Type B pancreatic cell (in vitro differentiated cells): Measurements from ENCODE around the gene ERVFRD-1. TPM values are rescaled to one million over a fixed set of nuclear protein-coding genes. Genes with fewer than 3 reads are reported as not detected.

Source experiments
- DNase-seq: peaks from one replicate; pipeline ENCODE4 v3.0.0; 2021; ENCODE audit warnings: mixed read lengths; ENCODE audit not compliant: unreplicated experiment; ENCODE audit errors: extremely low spot score
- H3K27ac Mint-ChIP-seq: 2 replicates; pipeline ENCODE4 v1.8.0; 2021; ENCODE audit warnings: mild to moderate bottlenecking, mixed read lengths
- H3K27me3 Mint-ChIP-seq: 2 replicates; pipeline ENCODE4 v1.8.0; 2021; ENCODE audit warnings: mixed read lengths
- H3K36me3 Mint-ChIP-seq: 2 replicates; pipeline ENCODE4 v1.8.0; 2021; ENCODE audit warnings: mixed read lengths
- H3K4me1 Mint-ChIP-seq: one replicate; pipeline ENCODE4 v1.8.0; 2021; ENCODE audit warnings: mixed read lengths; ENCODE audit not compliant: unreplicated experiment
- H3K4me3 Mint-ChIP-seq: 2 replicates; pipeline ENCODE4 v1.8.0; 2021; ENCODE audit warnings: mild to moderate bottlenecking, mixed read lengths
- H3K9me3 Mint-ChIP-seq: 2 replicates; pipeline ENCODE4 v1.8.0; 2021; ENCODE audit warnings: mixed read lengths
- total RNA-seq: library from RNA; stranded (reverse); gene quantifications from 2 replicates; pipeline ENCODE4 v1.2.1, GENCODE V29; 2021; ENCODE audit warnings: low replicate concordance
- TF ChIP-seq, protein P1 (sequence below): fragments of 200-600 bp; sonication (generic); conservative IDR thresholded peaks from 2 replicates; pipeline ENCODE4 v1.5.0; 2021; ENCODE audit warnings: antibody characterized with exemption, mild to moderate bottlenecking

Gene ERVFRD-1
- total RNA-seq, 1 donor from 2014 or later: not detected

DNA sequence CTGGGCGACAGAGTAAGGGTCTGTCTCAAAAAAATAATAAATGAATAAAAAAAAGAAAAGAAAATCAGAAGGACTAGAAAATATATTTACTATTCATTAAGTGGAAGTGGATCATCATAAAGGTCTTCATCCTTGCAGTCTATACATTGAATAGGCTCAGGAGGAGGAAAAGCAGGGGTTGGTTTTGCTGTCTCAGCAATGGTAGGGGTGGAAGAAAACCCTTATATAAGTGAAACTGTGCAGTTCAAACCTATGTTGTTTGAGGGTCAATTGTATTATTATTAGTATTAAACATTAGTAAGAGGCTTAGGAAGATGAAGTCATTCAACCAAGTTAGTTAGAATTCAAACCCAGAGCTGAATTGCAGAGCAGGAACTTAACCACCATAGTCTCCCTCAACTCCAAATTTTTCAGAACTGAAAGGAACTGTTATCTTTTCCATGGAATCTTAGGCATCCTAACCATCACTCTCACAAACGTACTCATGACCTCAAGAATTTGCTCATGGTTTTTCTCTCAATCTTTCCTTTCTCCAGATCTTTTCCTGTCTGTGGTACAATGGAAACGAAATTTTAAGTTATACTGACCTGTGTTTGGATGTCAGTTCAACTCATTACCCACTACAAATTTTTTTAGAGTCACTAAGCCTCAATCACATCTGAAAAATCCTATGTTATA is 25.6 kb downstream of the ERVFRD-1 start:
- Mint-ChIP-seq H3K36me3 (no peaks in the 10 kb centered on the region), H3K4me1 (no peaks in the 10 kb centered on the region), H3K9me3 (no peaks in the 10 kb centered on the region), H3K27ac (no peak overlapping the region), H3K27me3 (no peaks in the 10 kb centered on the region), H3K4me3 (no peak overlapping the region)
- TF ChIP-seq, protein P1, sequence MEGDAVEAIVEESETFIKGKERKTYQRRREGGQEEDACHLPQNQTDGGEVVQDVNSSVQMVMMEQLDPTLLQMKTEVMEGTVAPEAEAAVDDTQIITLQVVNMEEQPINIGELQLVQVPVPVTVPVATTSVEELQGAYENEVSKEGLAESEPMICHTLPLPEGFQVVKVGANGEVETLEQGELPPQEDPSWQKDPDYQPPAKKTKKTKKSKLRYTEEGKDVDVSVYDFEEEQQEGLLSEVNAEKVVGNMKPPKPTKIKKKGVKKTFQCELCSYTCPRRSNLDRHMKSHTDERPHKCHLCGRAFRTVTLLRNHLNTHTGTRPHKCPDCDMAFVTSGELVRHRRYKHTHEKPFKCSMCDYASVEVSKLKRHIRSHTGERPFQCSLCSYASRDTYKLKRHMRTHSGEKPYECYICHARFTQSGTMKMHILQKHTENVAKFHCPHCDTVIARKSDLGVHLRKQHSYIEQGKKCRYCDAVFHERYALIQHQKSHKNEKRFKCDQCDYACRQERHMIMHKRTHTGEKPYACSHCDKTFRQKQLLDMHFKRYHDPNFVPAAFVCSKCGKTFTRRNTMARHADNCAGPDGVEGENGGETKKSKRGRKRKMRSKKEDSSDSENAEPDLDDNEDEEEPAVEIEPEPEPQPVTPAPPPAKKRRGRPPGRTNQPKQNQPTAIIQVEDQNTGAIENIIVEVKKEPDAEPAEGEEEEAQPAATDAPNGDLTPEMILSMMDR: no peak
- no peak for DNase-seq

DNA sequence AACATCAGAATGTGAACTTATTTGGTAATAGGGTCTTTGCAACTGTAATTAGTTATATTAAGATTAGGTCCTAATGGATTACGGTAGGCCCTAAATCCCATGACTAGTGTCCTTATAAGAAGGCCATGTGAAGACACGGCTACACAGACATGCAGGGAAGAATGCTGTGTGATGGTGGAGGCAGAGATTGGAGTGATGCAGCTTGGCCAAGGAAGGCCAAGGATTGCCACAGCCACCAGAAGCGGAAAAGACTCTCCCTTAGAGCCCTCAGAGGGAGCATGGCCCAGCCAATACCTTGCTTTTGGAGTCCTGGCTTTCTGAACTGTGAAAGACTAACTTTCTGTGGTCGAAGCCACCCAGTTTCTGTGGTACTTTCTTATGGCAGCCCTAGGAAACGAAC is 27.6 kb downstream of the ERVFRD-1 start:
- H3K36me3 Mint-ChIP-seq: no peaks in the 10 kb centered on the region
- H3K27me3 Mint-ChIP-seq: no peaks in the 10 kb centered on the region

DNA sequence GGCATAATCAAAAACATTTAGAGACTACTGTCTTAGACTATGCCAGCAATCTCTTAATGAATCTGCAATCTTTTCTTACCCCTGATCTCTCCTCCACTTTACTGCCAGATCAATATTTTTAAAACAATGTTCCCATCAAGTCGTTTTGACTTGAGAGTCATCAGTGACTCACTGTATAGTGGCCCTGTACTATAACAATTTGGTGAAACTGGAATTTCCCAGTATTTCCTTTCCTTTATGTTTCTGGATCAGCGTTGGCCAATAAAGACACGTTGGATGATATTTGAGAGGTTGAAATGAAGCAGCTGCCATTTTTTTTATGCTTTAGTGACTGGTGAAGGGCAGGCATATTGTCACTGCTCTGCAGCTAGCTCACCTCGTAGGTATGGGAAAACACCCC is 28.0 kb downstream of the ERVFRD-1 start:
- no peak for DNase-seq
- TF ChIP-seq, protein P1: no peak

More for the DNA sequence above, 27.6 kb downstream of the ERVFRD-1 start:
- DNase-seq: no peak
- no peaks in the 10 kb centered on the region for H3K4me1 Mint-ChIP-seq
- no peak overlapping the region for H3K27ac Mint-ChIP-seq
- H3K4me3 Mint-ChIP-seq: no peak overlapping the region
- no peaks in the 10 kb centered on the region for H3K9me3 Mint-ChIP-seq
- TF ChIP-seq, protein P1: no peak

DNA sequence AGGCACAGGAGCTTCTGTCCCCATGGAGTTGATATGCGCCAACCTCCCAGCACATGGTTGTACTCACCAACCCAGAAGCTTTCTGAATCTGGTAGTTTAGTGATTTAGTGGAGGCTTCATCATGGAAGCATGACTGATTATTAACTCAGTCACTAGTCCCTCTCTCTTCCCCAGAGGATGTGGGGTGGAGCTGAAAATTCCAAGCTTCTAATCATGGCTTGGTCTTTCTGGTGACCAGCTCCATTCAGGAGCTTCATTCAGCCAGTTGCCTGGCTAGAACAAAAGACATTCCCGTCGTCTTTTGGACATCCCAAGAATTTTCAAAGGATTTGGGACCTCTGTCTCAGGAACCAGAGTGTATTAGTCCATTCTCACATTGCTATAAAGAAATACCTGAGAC is 31.2 kb downstream of the ERVFRD-1 start:
- no peak overlapping the region for H3K27ac Mint-ChIP-seq
- no peak overlapping the region for H3K4me3 Mint-ChIP-seq
- DNase-seq: no peak
- H3K9me3 Mint-ChIP-seq: no peaks in the 10 kb centered on the region
- H3K27me3 Mint-ChIP-seq: no peaks in the 10 kb centered on the region
- TF ChIP-seq, protein P1: no peak
- H3K36me3 Mint-ChIP-seq: no peaks in the 10 kb centered on the region
- H3K4me1 Mint-ChIP-seq: no peaks in the 10 kb centered on the region

More for the DNA sequence above, 28.0 kb downstream of the ERVFRD-1 start:
- Mint-ChIP-seq H3K36me3 (no peaks in the 10 kb centered on the region), H3K9me3 (no peaks in the 10 kb centered on the region), H3K4me1 (no peaks in the 10 kb centered on the region), H3K4me3 (no peak overlapping the region), H3K27ac (no peak overlapping the region), H3K27me3 (no peaks in the 10 kb centered on the region)

DNA sequence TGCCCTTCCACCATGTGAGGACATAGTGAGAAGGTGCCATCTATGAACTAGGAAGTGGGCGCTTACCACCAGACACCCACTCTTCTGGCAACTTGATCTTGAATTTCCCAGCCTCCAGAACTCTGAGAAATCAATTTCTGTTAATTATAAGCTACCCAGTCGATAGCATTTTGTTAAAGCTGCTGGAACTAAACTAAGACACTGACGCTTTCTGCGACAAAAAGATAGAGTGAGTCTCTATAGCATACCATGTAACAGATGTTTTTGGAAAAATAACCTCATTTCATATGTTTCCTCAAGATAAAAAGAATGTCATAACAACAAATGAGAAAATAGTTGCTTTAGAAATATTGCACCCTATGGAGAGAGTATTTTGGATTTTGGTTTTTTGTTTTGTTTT is 33.3 kb downstream of the ERVFRD-1 start:
- Mint-ChIP-seq H3K27ac (no peak overlapping the region), H3K4me1 (no peaks in the 10 kb centered on the region), H3K27me3 (no peaks in the 10 kb centered on the region), H3K36me3 (no peaks in the 10 kb centered on the region), H3K4me3 (no peak overlapping the region), H3K9me3 (no peaks in the 10 kb centered on the region)
- TF ChIP-seq, protein P1: no peak
- no peak for DNase-seq
